Skeletal muscle satellite cell (primary cell): ENCODE measurements around the gene STAC. TPM values are rescaled to one million over a fixed set of nuclear protein-coding genes. Genes with fewer than 3 reads are reported as not detected.

Experiments used
- H3K27me3 ChIP-seq: 2 replicates; pipeline ENCODE4 v1.7.0; 2013; ENCODE audit warnings: low read length; ENCODE audit not compliant: control insufficient read depth, insufficient read depth
- H3K36me3 ChIP-seq: 2 replicates; pipeline ENCODE4 v1.7.0; 2013; ENCODE audit warnings: mild to moderate bottlenecking, control low read depth, low read length; ENCODE audit not compliant: insufficient read depth
- H3K4me1 ChIP-seq: 2 replicates; pipeline ENCODE4 v1.7.0; 2013; ENCODE audit warnings: low read length; ENCODE audit not compliant: control insufficient read depth, insufficient read depth
- H3K4me2 ChIP-seq: 2 replicates; pipeline ENCODE4 v1.7.0; 2013; ENCODE audit warnings: mild to moderate bottlenecking, low read length
- H3K4me3 ChIP-seq: 2 replicates; pipeline ENCODE4 v1.7.0; 2013; ENCODE audit warnings: low read length
- H3K9ac ChIP-seq: 2 replicates; pipeline ENCODE4 v1.7.0; 2013; ENCODE audit warnings: mild to moderate bottlenecking, low read depth, low read length, moderate library complexity
- H3K9me3 ChIP-seq: replicated peaks from 2 replicates; pipeline ENCODE4 v1.7.0; 2013; ENCODE audit warnings: mild to moderate bottlenecking, control low read depth, low read length
- total RNA-seq: library from RNA; depleted of rRNA; stranded (reverse); fragments of >200 nt; gene quantifications from 2 replicates; pipeline ENCODE4 v1.2.3, GENCODE V29; 2012; rRNA removed

Gene STAC, protein sequence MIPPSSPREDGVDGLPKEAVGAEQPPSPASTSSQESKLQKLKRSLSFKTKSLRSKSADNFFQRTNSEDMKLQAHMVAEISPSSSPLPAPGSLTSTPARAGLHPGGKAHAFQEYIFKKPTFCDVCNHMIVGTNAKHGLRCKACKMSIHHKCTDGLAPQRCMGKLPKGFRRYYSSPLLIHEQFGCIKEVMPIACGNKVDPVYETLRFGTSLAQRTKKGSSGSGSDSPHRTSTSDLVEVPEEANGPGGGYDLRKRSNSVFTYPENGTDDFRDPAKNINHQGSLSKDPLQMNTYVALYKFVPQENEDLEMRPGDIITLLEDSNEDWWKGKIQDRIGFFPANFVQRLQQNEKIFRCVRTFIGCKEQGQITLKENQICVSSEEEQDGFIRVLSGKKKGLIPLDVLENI
- 2.5 and 4.6 TPM in 2 replicates for total RNA-seq

DNA sequence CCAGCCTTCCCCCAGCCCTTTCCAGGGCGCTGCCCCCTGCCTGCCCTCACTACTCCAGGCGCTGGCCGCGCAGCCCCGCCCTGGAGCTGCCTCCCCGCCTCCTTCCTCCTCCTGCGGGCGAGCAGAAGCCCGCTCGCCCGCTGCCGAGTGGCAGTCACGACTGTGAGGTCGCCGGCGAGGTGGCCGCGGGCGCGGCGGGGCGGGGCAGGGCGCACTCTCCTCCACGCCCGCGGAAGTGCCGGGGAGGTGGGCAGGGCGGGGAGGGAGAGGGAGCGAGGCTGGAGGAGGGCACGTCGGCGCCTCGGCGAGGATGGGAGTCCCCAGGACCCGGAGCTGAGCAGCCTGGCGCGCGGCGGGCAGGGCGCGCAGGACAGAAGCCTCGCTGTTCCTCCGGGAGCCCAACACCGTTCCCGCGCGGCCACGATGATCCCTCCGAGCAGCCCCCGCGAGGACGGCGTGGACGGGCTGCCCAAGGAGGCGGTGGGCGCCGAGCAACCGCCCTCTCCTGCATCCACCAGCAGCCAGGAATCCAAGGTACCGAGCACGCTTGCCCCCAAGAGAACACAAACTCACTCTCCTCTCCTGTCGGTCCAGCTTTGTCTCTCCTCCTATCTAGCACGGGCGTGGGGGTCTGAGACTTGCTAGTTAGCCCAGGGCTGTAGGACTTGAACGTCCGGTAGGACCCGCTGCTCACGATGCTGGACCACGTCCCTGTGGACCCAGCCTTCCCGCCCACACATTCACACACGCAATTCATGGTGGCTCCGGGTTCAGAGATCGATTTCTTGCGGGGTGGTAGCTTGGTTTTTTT, at the start of gene STAC:
Gene STAC, plus strand, starts transcription at position 284 of the 811 bp plus-strand sequence. Its CDS starts 140 bp downstream, at position 424.
- Histone ChIP-seq H3K27me3 (peaks cover 17% of the 10 kb centered on the region), H3K36me3 (no peaks in the 10 kb centered on the region), H3K4me2 (peak within 1 kb of the TSS; percentile 63), H3K4me3 (peak within 1 kb of the TSS; percentile 65), H3K9me3 (no peaks in the 10 kb centered on the region), H3K9ac (no peak within 1 kb of the TSS), H3K4me1 (peaks cover 5% of the 10 kb centered on the region)

DNA sequence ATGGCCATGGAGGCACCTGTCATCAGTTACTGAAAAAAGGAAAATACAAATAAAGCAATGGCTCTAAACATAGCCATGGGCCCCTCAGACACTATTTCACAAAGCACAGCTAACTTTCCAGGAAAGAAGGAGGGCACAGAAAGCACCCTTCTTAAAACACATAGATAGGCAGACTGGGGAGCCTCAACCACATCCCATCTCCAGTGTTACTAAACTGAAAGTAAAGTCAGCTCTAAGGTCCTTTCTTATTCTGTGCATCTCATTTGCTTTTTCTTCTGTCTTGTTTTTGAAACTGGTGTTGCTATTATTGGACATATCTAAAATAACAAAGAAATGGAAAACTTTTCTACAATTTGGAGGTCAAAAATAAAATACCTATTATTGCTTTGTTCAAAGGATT, 48.2 kb upstream of the STAC start:
- H3K27me3 ChIP-seq, result no peaks in the 10 kb centered on the region
- H3K9me3 ChIP-seq, result no peaks in the 10 kb centered on the region
- H3K9ac ChIP-seq, result no peak overlapping the region
- H3K4me2 ChIP-seq, result no peak overlapping the region
- no peak overlapping the region for H3K4me3 ChIP-seq
- H3K36me3 ChIP-seq, result no peaks in the 10 kb centered on the region
- no peaks in the 10 kb centered on the region for H3K4me1 ChIP-seq

DNA sequence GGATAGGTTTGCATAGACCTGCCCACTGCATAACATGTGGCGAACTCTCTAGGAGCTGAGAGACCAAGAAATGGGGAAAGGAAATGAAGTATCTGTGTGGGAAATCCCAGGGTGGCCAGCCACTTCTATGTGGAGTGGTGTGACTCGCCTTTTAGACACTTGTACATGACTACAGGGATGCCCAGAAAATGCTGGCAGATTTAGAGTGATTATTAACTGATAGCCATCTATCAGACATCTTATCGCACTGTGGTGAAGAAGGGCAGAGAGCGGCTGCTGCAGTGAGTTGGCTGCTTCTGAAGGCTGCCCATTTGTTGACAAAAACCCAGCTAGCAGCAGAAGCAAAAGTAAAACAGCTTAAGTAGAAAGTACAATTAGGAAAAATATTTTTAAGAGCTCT, 18.1 kb upstream of the STAC start:
- H3K27me3 ChIP-seq, result no peaks in the 10 kb centered on the region
- no peak overlapping the region for H3K4me3 ChIP-seq
- H3K4me2 ChIP-seq, result no peak overlapping the region
- H3K9me3 ChIP-seq, result peaks cover 2% of the 10 kb centered on the region
- peaks cover 7% of the 10 kb centered on the region for H3K4me1 ChIP-seq
- no peaks in the 10 kb centered on the region for H3K36me3 ChIP-seq
- no peak overlapping the region for H3K9ac ChIP-seq

DNA sequence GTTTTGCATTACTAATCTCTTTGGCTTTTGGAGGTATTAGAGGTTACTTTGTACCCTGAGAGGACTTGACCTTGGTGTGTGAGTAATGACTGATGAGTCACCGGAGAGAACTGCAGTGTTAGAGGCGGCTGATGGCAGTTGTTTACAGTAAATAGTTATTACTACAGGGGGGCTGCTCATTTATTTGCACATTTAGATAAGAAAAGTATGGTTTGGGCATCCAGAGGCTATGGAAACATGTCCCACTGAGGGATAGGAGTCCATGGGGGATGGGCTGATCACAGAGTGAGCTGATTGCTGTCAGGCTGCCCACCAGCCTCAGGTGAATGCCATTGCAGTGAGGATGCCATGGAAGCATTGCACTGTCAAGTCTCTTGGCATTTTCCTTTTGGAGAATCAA, 17.3 kb upstream of the STAC start:
- Histone ChIP-seq H3K4me2 (no peak overlapping the region), H3K9me3 (peaks cover 2% of the 10 kb centered on the region), H3K4me1 (peaks cover 7% of the 10 kb centered on the region), H3K9ac (no peak overlapping the region), H3K4me3 (no peak overlapping the region), H3K27me3 (no peaks in the 10 kb centered on the region), H3K36me3 (no peaks in the 10 kb centered on the region)

DNA sequence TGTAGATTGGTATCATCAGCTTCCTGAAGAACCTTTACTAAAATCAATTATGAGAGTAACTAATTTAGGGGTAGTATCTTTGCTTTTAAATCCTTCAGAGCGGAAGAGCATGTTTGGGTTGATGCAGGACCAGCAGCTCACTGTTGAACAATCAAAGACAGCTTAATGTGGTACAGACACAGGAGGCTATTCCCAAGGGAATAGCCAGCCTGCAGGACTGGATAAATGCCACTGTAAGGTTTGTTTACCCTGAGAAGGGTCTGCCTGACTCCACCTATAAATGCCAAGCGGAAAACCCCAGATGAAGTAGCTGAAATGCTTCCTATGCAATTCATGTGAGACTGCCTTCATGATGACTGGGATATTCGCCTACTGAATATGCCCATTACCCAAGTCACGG, 16.0 kb upstream of the STAC start:
- no peaks in the 10 kb centered on the region for H3K27me3 ChIP-seq
- H3K36me3 ChIP-seq, result no peaks in the 10 kb centered on the region
- H3K4me1 ChIP-seq, result peaks cover 7% of the 10 kb centered on the region
- H3K9me3 ChIP-seq, result peaks cover 2% of the 10 kb centered on the region
- no peak overlapping the region for H3K4me2 ChIP-seq
- H3K9ac ChIP-seq, result no peak overlapping the region
- no peak overlapping the region for H3K4me3 ChIP-seq

DNA sequence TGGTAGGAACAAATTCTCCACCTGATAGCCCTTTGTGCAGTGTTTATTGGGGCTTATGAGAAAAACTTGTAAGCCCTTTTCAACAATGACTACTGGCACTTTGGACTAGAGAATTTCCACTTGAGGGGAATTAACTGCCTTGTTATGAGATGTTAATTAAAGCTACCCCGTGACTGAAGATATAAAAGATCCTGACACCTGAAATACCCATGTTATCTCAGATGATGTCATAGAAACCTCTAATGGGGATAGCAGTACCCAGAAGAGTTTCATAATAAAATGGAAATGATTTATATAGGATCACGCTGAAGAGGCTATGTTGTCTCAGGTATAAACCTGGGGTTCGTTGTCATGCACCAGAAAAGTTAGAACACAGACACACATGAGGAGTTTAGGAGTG, 14.5 kb upstream of the STAC start:
- no peak overlapping the region for H3K4me2 ChIP-seq
- H3K27me3 ChIP-seq, result no peaks in the 10 kb centered on the region
- H3K36me3 ChIP-seq, result no peaks in the 10 kb centered on the region
- H3K9ac ChIP-seq, result no peak overlapping the region
- peaks cover 7% of the 10 kb centered on the region for H3K4me1 ChIP-seq
- no peaks in the 10 kb centered on the region for H3K9me3 ChIP-seq
- no peak overlapping the region for H3K4me3 ChIP-seq

DNA sequence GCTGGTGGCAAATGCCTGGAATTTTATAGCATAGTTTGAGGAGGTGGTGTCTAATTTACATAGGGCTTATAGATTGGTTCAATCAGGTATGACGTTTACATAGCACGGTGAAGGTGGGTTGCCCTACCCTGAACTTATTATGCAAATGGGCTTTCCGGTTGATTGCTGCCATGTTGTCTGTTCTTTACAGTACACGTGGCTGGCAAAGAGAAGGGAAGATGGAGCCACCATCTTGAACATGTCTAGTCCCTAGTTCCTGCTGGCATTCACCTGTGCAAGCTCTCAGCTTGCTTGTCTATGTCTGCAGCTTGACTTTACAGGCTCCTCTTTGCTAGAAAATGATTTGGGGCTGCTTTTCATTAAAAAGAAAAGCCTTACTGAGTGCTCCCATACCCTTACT, 14.0 kb upstream of the STAC start:
- no peak overlapping the region for H3K4me2 ChIP-seq
- no peak overlapping the region for H3K9ac ChIP-seq
- H3K36me3 ChIP-seq, result no peaks in the 10 kb centered on the region
- H3K4me1 ChIP-seq, result peaks cover 7% of the 10 kb centered on the region
- no peak overlapping the region for H3K4me3 ChIP-seq
- no peaks in the 10 kb centered on the region for H3K9me3 ChIP-seq
- no peaks in the 10 kb centered on the region for H3K27me3 ChIP-seq

DNA sequence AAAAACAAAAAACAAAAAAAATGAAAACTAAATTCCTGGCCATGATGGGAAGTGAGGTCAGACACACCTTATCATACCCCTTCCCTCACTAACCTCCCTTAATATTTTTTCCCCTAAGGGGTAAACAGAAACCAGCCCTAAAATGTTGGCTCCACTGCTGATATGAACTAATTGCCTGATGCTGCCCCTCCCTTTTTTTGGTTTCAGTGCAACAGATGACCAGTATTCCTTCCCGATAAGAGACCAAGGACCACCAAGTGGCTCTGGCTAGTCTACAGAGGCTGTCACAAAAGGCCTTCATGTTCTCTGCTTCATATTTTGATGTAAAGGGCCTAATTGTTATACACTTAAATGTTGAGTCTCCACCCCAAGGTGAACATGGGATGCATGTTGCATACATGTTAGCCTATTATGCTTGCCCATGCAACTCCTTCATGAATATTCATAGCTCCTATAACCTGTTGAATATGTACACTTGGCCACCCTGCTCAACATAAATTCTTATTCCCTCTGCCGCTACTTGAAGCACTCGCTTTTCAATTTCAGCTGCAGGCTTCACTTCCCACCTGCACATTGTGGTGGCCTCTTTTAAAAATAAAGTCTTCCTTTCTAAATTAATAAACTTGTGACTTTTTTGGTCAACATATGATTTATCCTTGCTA, 12.3 kb upstream of the STAC start:
- H3K27me3 ChIP-seq, result no peaks in the 10 kb centered on the region
- no peak overlapping the region for H3K4me2 ChIP-seq
- peaks cover 10% of the 10 kb centered on the region for H3K4me1 ChIP-seq
- no peaks in the 10 kb centered on the region for H3K36me3 ChIP-seq
- H3K9me3 ChIP-seq, result no peaks in the 10 kb centered on the region
- no peak overlapping the region for H3K9ac ChIP-seq
- no peak overlapping the region for H3K4me3 ChIP-seq

DNA sequence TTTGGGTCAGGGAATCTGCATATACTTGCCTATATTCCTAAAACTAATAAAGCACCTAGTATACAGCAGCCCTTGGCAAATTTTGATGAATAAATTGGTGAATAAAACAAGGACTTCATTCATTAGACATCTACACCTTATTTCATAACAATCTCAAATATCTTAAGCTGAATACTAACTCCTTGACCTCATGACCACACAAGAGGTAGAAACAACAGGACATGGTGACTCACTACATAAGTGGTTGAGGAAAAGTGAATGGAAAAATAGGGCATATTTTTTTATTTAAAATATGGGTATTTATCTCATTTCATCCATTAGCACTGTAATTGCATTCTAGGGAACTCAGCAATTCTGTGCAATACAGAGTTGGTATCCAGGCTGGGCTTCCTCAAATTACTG, 7.8 kb upstream of the STAC start:
- no peak overlapping the region for H3K4me2 ChIP-seq
- no peak overlapping the region for H3K9ac ChIP-seq
- H3K36me3 ChIP-seq, result no peaks in the 10 kb centered on the region
- no peaks in the 10 kb centered on the region for H3K9me3 ChIP-seq
- H3K27me3 ChIP-seq, result no peaks in the 10 kb centered on the region
- no peak overlapping the region for H3K4me3 ChIP-seq
- peaks cover 9% of the 10 kb centered on the region for H3K4me1 ChIP-seq

DNA sequence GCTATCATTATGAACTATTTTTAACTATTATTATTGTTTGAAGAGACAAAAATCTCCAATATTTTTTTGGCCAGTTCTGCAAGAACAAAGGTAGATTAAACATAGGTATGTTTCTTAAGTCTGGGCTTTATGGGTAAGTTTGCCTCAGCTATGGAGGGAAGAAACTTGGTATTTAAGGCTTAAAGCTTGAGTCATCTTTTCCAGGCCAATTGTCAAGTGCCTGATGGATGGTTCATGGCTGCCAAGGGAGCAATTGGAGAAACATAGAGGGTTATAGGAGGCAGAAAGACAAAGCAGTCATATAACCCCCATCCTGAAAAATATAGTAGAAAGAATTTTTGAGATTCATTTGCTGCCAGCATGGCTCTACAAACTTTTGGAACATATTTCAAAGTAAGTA, 7.2 kb upstream of the STAC start:
- no peaks in the 10 kb centered on the region for H3K9me3 ChIP-seq
- H3K36me3 ChIP-seq, result no peaks in the 10 kb centered on the region
- no peaks in the 10 kb centered on the region for H3K27me3 ChIP-seq
- no peak overlapping the region for H3K4me3 ChIP-seq
- H3K9ac ChIP-seq, result no peak overlapping the region
- H3K4me1 ChIP-seq, result peaks cover 9% of the 10 kb centered on the region
- no peak overlapping the region for H3K4me2 ChIP-seq

DNA sequence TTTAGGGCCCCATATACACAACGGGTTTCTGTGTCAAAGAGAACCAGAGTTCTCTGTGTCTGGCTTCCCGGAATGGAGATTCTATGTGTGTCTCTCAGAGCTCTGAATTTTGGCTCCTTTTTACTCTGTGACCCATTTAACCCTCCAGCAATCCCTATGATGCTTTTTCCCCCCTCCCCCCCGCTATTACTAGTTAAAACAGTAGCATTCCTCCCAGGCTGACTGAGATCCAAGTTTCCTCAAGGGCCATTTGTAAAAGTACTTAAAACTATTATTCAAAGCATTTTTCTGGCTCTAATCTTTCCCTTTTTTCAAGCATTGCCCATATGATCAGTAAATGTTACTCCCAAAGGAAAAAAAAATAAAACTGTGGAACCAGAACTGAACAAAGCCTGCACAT, 6.6 kb upstream of the STAC start:
- Histone ChIP-seq H3K4me1 (peaks cover 9% of the 10 kb centered on the region), H3K4me2 (no peak overlapping the region), H3K9me3 (no peaks in the 10 kb centered on the region), H3K4me3 (no peak overlapping the region), H3K27me3 (no peaks in the 10 kb centered on the region), H3K9ac (no peak overlapping the region), H3K36me3 (no peaks in the 10 kb centered on the region)
